Mucosa of descending colon (tissue), 3 donors: ENCODE results near the gene PCYT1A. TPM values are rescaled to one million over a fixed set of nuclear protein-coding genes. Genes with fewer than 3 reads are reported as not detected.

Experiments used
- ATAC-seq: fragments of 200-7000 bp; cut with Tn5 transposase; one replicate; pipeline ENCODE4 v1.9.1; 2020; ENCODE audit warnings: mild to moderate bottlenecking, moderate library complexity
- DNase-seq, 3 donors: peaks; one replicate each; pipeline ENCODE4 v3.0.0-alpha.2; 2020
- H3K36me3 ChIP-seq: fragments of 200-600 bp; one replicate; pipeline ENCODE4 v1.8.0; 2021; ENCODE audit warnings: low read depth, mild to moderate bottlenecking
- H3K4me1 ChIP-seq: fragments of 200-600 bp; one replicate; pipeline ENCODE4 v1.8.0; 2021; ENCODE audit warnings: low read depth, mild to moderate bottlenecking
- H3K4me3 ChIP-seq: fragments of 200-600 bp; one replicate; pipeline ENCODE4 v1.8.0; 2021; ENCODE audit warnings: mild to moderate bottlenecking
- H3K9me3 ChIP-seq: fragments of 200-600 bp; one replicate; pipeline ENCODE4 v1.8.0; 2021; ENCODE audit warnings: mild to moderate bottlenecking
- CTCF ChIP-seq: fragments of 200-600 bp; IDR thresholded peaks from one replicate; pipeline ENCODE4 v1.8.0; 2022; ENCODE audit warnings: antibody characterized with exemption, mild to moderate bottlenecking
- intact Hi-C, 2 donors: fragments of 100-400 bp; cut with DNase I in 1 of 2; cut with micrococcal nuclease in 1 of 2; formaldehyde crosslinking; loops; one replicate each; pipeline versions ENCODE4 v1.11.0 to v1.11.1; 2022; cut with DNase I, micrococcal nuclease
- total RNA-seq, 3 donors: library from RNA; stranded (reverse); fragmentation: NEBNext Ultra II Directional in 2 of 3; extraction: Animal tissue kit (Norgen Biotek cat#: 25700) in 2 of 3; gene quantifications; one replicate each; pipeline versions ENCODE4 v1.2.1 to v1.2.4, GENCODE V29; 2021 to 2023
- donor health status: DM: no; HTN: no; CAD: no; lungs with moderate emphysema.
- donor health status: DM: no; HTN: no; CAD: no.
- donor health status: DM: no; HTN: yes; CAD: no.

Gene PCYT1A
- total RNA-seq, 3 donors from 2014 or later: 60.2 to 65.2 (median 60.4) TPM

DNA sequence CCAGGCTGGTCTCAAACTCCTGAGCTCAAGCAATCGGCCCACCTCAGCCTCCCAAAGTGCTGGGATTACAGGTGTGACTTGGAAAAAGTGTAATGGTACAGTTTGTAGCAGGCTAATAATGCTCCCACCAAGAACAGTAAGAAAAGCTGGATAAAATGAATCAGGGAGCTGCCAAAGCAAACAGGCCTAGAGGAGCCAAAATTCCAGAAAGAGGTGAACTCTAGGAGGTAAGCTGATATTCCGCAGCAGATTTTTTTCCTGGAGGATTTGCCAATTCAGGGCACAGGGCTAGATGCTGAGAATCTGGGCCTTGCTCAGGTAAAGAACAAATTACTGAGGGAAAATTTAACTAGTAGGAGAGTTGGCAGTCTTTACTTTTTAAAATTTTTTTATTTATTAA, 11.0 kb upstream of the PCYT1A start:
- DNase-seq (no peak), ATAC-seq (no peak)
- Histone ChIP-seq H3K36me3 (no peaks in the 10 kb centered on the region), H3K4me1 (no peaks in the 10 kb centered on the region), H3K9me3 (no peaks in the 10 kb centered on the region), H3K4me3 (no peak overlapping the region)
- no peak for TF ChIP-seq CTCF
- intact Hi-C loops: no loop called here

DNA sequence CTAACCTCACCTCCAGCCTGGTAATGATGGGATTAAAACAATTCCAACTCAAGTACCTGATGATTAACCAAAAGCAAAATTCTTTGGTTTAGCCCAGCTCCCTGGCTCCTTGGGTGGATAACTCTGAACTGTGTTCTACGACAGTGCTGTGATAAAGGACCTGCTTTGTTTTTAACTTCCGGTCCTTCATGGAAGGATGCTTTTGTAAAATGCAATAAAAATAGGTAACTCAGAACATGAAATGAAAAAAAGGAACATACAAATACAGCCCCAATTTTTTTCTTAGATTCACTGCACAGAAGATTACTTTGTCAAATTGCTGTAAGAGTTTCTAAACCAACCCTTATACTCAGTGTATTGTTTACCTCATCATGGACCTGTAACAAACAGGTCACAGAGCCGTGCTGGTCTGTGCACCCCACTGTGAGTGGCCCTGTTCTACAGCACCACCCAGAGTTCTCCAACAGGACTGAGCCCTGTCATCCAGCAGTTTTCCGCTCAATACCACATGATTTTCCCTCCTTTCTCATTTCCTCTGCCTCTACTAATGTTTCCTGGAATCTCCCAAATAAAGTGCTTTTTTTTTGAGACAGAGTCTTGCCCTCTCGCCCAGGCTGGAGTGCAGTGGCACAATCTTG, 4.9 kb upstream of the PCYT1A start:
- intact Hi-C loops: no loop called here
- no peak for DNase-seq
- ATAC-seq: no peak

GRCh38 chr3:196288141-196288460, 575 bp upstream of the PCYT1A start:
- ATAC-seq: no peak
- Histone ChIP-seq H3K36me3 (no peaks in the 10 kb centered on the region), H3K4me3 (peak overlapping the region; percentile 76), H3K4me1 (peaks cover 24% of the 10 kb centered on the region), H3K9me3 (no peaks in the 10 kb centered on the region)
- intact Hi-C loops: no loop called here
- no peak for DNase-seq
- no peak for TF ChIP-seq CTCF

More for the DNA sequence above, 4.9 kb upstream of the PCYT1A start:
- Histone ChIP-seq H3K4me3 (no peak overlapping the region), H3K4me1 (no peaks in the 10 kb centered on the region), H3K9me3 (no peaks in the 10 kb centered on the region), H3K36me3 (no peaks in the 10 kb centered on the region)
- TF ChIP-seq CTCF: no peak

- no peaks in the 10 kb centered on the region for H3K36me3 ChIP-seq
- no peaks in the 10 kb centered on the region for H3K9me3 ChIP-seq
- peak overlapping the region; percentile 76 for H3K4me3 ChIP-seq
- DNase-seq: peak in 1 of 3 donors; percentile 45
- peak; percentile 55 for ATAC-seq
- no peak for TF ChIP-seq CTCF
- intact Hi-C loops: no loop called here
- H3K4me1 ChIP-seq: peaks cover 24% of the 10 kb centered on the region
Measured at GRCh38 chr3:196287090-196287439, 461 bp downstream of the PCYT1A start.

GRCh38 chr3:196284396-196284795, 3.1 kb downstream of the PCYT1A start:
- no peak overlapping the region for H3K4me3 ChIP-seq
- ATAC-seq: no peak

More at GRCh38 chr3:196284396-196284795, 3.1 kb downstream of the PCYT1A start:
- peaks cover 40% of the 10 kb centered on the region for H3K4me1 ChIP-seq
- H3K9me3 ChIP-seq: no peaks in the 10 kb centered on the region
- TF ChIP-seq CTCF: no peak
- DNase-seq: no peak
- intact Hi-C loops: no loop called here
- no peaks in the 10 kb centered on the region for H3K36me3 ChIP-seq
